Measurements from ENCODE around the gene NFIC.

GRCh38 chr19:3468211-3468610 lies 101.8 kb downstream of the NFIC start:
- TF ChIP-seq EP300 (IDR thresholded peaks at IDR 0.05; ENCODE audit: borderline replicate concordance in 1 of 2, low read depth in 1 of 2, low read length in 1 of 2) (no peak), PBX3 (IDR thresholded peaks at IDR 0.05) (no peak), YY1 (IDR thresholded peaks at IDR 0.05; ENCODE audit: low read depth) (no peak), IRF3 (IDR thresholded peaks at IDR 0.05; ENCODE audit: low read depth, low read length) (no peak), REST (IDR thresholded peaks at IDR 0.05; ENCODE audit: low read depth, low read length) (no peak)
- TF ChIP-seq, protein P1, sequence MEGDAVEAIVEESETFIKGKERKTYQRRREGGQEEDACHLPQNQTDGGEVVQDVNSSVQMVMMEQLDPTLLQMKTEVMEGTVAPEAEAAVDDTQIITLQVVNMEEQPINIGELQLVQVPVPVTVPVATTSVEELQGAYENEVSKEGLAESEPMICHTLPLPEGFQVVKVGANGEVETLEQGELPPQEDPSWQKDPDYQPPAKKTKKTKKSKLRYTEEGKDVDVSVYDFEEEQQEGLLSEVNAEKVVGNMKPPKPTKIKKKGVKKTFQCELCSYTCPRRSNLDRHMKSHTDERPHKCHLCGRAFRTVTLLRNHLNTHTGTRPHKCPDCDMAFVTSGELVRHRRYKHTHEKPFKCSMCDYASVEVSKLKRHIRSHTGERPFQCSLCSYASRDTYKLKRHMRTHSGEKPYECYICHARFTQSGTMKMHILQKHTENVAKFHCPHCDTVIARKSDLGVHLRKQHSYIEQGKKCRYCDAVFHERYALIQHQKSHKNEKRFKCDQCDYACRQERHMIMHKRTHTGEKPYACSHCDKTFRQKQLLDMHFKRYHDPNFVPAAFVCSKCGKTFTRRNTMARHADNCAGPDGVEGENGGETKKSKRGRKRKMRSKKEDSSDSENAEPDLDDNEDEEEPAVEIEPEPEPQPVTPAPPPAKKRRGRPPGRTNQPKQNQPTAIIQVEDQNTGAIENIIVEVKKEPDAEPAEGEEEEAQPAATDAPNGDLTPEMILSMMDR (IDR thresholded peaks at IDR 0.05): no peak
- TF ChIP-seq, protein P2, sequence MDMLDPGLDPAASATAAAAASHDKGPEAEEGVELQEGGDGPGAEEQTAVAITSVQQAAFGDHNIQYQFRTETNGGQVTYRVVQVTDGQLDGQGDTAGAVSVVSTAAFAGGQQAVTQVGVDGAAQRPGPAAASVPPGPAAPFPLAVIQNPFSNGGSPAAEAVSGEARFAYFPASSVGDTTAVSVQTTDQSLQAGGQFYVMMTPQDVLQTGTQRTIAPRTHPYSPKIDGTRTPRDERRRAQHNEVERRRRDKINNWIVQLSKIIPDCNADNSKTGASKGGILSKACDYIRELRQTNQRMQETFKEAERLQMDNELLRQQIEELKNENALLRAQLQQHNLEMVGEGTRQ (IDR thresholded peaks at IDR 0.05; ENCODE audit: borderline replicate concordance, low read depth, low read length): no peak

Data from SK-N-SH (cell line).